NB4 (cell line): ENCODE measurements around the gene HS6ST3.

Experiments used
- DNase-seq: peaks from one replicate; pipeline ENCODE4 v3.0.0; 2010; ENCODE audit warnings: low read depth
- H3K4me3 ChIP-seq: one replicate; pipeline ENCODE4 v1.5.1; 2011; ENCODE audit warnings: mild to moderate bottlenecking, low read depth, low read length, moderate library complexity
- MYC ChIP-seq: IDR thresholded peaks from 2 replicates; pipeline ENCODE4 v1.6.1; 2011; ENCODE audit warnings: low read depth, low read length
- POLR2A ChIP-seq: IDR thresholded peaks from 2 replicates; pipeline ENCODE4 v1.6.1; 2011; ENCODE audit warnings: mild to moderate bottlenecking; ENCODE audit not compliant: insufficient read length; ENCODE audit errors: extremely low read depth
- TF ChIP-seq, protein P1 (sequence below): IDR thresholded peaks from one replicate; pipeline ENCODE4 v1.5.1; 2012; ENCODE audit warnings: low read depth, low read length
- TF ChIP-seq, protein P2 (sequence below): IDR thresholded peaks from 2 replicates; pipeline ENCODE4 v1.6.1; 2011; ENCODE audit warnings: low read depth, low read length

HS6ST3 gene

DNA sequence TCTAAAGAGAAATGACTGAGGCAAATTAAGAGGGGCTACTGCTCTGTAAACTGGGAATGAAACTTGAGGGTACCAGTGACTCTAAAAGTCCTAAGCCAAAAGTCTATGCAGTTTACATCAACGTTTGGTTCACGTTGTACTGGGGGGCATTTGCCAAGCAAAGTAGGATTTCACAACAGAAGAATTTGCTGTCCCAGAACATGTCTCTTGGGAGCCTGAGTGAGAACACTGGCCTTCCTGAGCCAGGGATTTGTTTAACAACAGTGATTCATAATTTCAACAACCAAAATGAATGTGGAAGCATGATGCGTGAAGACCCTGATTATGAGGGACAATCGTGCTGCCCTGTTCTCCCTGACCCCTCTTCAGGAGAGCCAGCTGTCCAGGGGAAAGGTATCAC lies 726.4 kb downstream of the HS6ST3 start:
- no peak for DNase-seq
- no peak overlapping the region for H3K4me3 ChIP-seq
- TF ChIP-seq, protein P1, sequence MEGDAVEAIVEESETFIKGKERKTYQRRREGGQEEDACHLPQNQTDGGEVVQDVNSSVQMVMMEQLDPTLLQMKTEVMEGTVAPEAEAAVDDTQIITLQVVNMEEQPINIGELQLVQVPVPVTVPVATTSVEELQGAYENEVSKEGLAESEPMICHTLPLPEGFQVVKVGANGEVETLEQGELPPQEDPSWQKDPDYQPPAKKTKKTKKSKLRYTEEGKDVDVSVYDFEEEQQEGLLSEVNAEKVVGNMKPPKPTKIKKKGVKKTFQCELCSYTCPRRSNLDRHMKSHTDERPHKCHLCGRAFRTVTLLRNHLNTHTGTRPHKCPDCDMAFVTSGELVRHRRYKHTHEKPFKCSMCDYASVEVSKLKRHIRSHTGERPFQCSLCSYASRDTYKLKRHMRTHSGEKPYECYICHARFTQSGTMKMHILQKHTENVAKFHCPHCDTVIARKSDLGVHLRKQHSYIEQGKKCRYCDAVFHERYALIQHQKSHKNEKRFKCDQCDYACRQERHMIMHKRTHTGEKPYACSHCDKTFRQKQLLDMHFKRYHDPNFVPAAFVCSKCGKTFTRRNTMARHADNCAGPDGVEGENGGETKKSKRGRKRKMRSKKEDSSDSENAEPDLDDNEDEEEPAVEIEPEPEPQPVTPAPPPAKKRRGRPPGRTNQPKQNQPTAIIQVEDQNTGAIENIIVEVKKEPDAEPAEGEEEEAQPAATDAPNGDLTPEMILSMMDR = no peak
- TF ChIP-seq, protein P2, sequence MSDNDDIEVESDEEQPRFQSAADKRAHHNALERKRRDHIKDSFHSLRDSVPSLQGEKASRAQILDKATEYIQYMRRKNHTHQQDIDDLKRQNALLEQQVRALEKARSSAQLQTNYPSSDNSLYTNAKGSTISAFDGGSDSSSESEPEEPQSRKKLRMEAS = no peak
- TF ChIP-seq MYC (no peak), POLR2A (no peak)

DNA sequence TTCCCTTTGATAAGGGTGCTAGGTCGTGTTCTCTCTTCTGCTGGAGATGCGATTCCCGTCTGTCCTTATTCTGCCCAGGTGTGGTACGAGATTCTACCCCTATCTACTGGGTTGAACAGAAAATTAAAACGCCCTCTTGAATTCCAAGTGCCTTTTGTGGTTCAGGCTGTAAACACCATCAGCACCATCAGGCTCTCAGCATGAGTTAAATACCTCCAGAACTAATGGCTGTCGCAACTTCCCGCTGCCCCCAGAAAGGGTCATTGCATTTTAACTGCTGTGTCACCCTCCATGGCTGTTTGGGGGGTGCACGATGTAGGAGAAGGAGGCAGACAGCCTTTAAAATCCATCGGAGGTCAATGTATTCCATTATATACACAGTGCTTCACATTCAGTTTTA lies 727.0 kb downstream of the HS6ST3 start:
- TF ChIP-seq, protein P2 = no peak
- TF ChIP-seq, protein P1 = no peak
- TF ChIP-seq POLR2A = no peak
- TF ChIP-seq MYC = no peak
- H3K4me3 ChIP-seq = no peak overlapping the region
- DNase-seq = no peak

DNA sequence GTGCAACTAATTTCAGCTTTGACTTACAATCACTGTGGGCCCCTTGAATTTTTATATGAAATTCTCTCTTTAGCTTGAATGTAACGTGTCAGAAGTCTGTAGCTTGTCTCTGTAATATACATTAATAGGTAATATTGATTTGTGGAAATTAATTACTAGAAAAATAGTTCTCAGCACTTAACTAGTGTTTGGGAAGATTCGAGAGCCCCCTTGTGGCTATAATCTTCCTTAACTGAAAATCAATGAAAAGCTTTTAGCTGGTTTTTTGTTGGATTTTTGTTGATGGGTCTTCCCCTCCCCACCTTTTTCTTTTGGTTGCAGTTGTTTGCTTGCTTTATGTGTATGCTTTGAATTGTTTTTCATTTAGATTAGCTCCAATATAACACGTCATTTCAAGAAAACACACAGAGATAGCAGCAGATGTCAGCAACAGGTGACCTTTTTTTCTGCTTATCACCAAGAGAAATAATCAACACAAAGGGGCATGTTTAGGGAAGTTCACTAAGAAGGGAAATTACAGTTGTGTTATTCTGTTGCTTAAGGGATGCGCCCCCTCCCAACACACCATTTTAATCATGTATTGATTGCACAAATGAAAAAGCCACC lies 727.5 kb downstream of the HS6ST3 start:
- no peak overlapping the region for H3K4me3 ChIP-seq
- TF ChIP-seq, protein P2 = no peak
- TF ChIP-seq, protein P1 = peak; percentile 33
- TF ChIP-seq POLR2A = no peak
- TF ChIP-seq MYC = no peak
- DNase-seq = peak; percentile 32

DNA sequence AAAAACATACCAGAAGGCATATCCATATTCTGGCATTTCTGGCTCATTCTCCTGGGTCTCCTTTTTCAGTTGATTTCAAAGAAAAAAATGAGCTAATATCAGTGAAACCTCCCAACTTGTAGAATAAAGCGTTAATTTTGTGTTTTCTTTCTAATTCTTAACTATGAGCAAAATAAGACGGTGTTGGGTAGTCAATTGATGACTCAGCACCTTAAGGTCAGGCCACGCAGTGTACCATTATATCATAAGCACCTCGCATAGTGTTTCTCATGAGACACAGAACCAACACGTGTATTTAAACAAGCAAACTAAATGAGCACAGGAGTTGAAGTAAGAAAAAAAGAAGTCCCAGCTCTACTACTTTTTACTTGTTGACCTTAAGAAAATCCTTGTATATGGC lies 729.5 kb downstream of the HS6ST3 start:
- H3K4me3 ChIP-seq = no peak overlapping the region
- no peak for DNase-seq
- TF ChIP-seq MYC (no peak), POLR2A (no peak)
- TF ChIP-seq, protein P2 = no peak
- TF ChIP-seq, protein P1 = no peak

DNA sequence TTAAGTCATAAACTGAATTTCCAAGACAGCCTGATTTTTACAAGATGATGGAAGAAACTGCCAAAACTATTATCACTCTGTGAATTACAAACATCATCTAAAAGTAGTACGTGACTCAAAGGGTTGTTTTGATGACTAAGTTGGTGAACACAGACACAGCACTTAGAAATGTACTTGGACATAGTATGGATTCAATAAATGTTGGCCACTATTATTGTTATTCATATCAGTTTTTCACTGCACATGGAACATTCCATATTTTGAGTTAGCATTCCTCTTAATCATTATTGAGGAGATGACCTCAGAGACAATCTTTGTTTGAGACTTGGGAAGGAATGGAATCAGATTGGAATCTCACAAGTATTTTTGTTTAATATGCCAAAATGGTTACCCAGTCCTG lies 731.5 kb downstream of the HS6ST3 start:
- H3K4me3 ChIP-seq = no peak overlapping the region
- no peak for DNase-seq
- TF ChIP-seq, protein P1 = no peak
- TF ChIP-seq POLR2A (no peak), MYC (no peak)
- TF ChIP-seq, protein P2 = no peak

DNA sequence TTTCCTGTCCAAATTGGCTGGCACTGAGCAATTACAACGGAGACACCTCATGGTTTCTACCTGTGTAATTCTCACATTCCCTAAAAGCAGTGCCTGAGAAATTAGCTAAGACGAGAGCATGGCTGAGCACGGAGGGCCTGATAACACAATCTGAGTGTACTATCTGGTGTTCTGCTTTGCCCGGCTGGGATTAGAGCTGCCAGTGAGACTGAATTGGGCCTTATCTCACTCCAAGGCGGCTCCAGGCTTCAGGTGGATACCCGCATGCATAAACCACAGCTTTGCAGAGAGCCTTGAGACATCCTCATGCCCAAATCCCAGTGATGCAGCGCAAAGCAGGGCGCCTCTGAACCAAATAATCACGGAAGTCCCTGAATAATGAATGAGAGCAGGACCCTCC lies 732.1 kb downstream of the HS6ST3 start:
- TF ChIP-seq, protein P1 = no peak
- TF ChIP-seq, protein P2 = no peak
- TF ChIP-seq MYC = no peak
- no peak for TF ChIP-seq POLR2A
- no peak for DNase-seq
- H3K4me3 ChIP-seq = no peak overlapping the region
